Measurements from ENCODE around the gene CD19.

- TF ChIP-seq CTCF (IDR thresholded peaks at IDR 0.05) (no peak), POLR2A (IDR thresholded peaks at IDR 0.05) (no peak)
Observed at GRCh38 chr16:28902909-28903308, 28.9 kb upstream of the CD19 start.
